ENCODE results near the gene FNDC5.
"Not testable (repeated sequence)": the region's sequence is repeated elsewhere in the genome, so short reads cannot be mapped to it uniquely, and the experiment has no call there.

The FNDC5 gene

DNA sequence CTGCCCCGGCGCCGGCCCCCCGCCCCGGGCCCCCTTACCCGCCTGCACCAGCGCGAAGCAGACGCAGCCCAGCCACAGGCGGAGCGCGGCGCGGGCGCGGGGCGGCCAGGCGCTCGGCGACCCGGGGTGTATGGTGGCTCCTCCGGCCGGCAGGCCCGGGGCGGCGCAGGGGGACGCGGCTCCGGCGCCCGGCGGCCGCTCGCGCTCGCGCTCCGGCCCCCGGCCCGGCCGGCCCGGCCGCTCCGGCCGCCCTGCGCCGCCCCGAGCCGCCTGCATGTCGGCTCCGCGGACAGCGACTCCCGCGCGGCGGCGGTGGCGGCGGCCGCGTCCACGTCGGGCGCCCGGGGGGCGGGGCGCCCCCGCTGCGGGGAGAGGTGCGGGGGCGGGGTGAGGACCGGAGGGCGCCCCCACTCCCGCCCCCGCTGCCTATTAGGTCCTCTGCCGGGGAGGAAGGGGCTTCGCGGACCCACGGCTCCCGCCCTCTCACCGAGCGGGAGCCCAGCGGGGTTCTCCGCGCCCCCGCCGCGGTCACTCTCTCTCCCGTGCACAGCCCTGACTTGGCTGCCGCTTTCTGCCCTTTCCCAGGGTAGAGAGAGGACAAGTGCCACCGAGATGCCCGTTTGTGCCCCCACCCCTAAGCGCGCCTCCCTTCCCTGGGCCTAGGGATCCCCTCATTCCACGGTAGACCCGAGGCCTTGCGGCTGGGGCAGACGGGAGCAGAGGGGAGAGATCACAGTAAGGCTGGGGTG, at the start of gene FNDC5:
Gene FNDC5 (minus strand): TSS at position 298 of the 749 bp plus-strand sequence.
- DNase-seq, result no peak

GRCh38 chr1:32919811-32920733, 49.4 kb upstream of the FNDC5 start:
- no peak for DNase-seq

GRCh38 chr1:32918179-32918578, 47.5 kb upstream of the FNDC5 start:
- no peak for DNase-seq

DNA sequence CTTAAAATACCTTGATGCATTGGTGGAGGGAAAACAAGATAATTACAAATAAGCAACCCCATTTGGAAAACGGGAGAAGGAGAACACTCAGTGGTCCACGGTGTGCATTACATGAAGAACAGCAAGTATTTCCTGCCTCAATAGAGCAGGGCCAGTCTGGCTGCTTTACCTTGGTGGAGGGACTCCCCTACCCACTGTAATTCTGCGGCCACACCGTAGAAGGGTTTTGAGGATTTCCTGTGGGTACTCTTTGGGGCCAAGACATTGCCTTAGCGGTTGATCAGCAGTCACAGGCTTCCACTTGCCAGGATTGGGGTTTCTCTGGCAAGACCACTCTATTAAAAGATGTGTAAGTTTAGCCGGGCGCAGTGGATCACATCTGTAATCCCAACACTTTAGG, 46.8 kb upstream of the FNDC5 start:
- DNase-seq, result no peak

DNA sequence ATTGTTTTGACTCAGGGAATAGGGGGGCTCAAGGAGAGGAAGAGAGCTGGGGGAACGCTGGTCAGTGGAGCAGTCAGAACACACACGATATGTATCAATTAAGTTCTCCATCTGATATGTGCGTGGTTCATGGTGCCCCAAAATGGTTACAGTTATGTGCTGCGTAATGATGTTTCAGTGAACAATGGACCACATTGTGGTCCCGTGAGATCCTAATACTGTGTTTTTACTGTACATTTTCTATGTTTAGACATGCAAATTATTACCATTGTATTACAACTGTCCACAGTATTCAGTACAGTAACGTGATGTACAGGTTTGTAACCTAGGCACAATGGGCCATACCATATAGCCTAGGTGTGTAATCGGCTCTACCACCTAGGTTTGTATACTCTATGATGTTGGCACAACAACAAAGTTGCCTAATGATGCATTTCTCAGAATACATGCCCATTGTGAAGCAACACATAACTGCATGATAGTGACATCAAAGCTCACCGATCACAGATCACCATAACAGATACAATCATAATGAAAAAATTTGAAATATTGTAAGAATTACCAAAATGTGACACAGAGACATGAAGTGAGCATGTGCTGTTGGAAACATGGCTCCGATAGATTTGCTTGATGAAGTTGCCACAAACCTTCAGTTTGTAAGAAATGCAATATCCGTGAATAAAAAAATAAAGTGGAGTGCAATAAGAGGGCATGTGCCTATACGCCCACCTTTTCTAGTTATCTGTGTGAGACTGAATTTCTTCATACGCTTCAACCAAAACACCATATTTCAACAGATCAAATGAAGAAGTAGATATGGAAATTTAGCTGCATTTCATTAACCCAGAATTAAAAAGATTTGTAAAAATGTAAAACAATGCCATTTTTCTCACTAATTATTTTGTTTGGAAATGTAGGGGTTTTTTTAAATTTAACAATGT, 45.3 kb upstream of the FNDC5 start:
- DNase-seq, result no peak

DNA sequence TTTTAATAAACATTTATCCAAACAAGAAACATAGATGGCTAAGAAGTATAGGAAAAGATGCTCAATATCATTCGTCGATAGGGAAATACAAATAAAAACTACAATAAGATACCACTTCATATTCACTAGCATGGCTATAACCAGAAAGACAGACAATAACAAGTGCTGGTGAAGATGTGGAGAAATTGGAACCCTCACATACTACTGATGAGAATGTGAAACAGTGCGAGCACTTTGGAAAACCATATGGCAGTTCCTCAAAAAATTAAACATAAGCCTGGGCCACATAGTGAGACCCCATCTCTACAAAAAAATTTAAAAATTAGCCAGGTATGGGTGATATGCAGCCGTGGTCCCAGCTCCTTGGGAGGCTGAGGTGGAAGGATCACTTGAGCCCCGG, 39.6 kb upstream of the FNDC5 start:
- DNase-seq, result no peak

- DNase-seq, result no peak
Measured at GRCh38 chr1:32907435-32907834, 36.7 kb upstream of the FNDC5 start.

GRCh38 chr1:32906654-32907053, 35.9 kb upstream of the FNDC5 start:
- no peak for DNase-seq

GRCh38 chr1:32905588-32905987, 34.9 kb upstream of the FNDC5 start:
- DNase-seq, result not testable (repeated sequence)

GRCh38 chr1:32904797-32905196, 34.1 kb upstream of the FNDC5 start:
- no peak for DNase-seq

DNA sequence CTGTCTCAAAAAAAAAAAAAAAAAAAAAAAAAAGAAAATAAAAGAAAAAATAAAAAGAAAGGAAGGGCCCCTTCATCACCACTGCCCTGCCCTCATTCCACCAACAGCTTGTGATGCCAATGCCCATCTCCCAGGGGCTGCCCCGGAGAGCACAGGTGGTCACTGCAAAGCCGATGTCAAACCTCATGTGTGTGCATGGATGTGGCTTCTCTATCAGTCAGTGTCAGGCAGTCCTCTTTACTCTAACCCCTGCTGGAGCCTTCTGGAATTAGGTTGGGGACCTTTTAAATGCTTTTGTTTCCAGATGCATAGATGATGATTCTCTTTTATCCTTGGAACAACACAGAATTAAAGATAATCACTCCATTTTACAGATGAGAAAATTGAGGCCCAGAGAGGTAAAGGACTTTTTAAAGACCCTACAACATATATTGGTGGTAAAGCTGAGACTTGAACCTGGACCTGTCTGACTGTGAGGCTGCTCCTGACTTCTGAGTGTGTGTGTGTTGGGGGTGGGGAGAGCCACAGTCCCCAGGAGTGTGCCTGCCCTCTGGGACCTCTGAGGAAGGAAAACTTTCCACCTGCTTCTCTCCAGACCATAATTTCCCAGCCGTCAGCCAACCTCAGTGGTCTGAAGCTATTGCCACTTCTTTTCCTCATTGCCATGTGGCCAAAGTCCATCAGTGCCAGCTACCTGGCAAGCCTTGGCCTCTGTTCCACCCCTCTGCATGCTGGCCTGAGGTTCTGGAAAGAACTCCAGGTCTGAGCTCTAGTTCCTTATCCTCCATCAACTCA, 33.5 kb upstream of the FNDC5 start:
- no peak for DNase-seq

DNA sequence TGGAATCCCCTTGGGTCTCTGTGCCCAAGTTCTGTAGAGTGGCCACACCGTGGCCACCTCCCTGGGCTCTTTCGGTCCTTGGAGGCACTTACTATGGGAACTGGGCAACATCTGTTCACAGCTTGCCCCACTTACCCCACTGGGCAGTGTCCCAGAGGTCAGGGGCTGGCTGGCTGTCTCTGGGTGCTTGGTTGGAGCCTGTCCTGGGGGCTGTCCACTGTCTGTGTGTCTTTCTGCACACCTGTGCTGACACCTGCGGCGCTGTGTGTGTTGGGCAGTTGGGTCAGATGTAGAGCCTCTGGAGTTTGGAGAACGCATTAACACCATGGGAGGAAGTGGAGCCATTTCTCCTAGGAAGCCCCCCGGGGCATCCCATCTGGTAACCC, 31.8 kb upstream of the FNDC5 start:
- DNase-seq, result no peak

- DNase-seq, result no peak
Measured at GRCh38 chr1:32901823-32902534, 31.3 kb upstream of the FNDC5 start.

DNA sequence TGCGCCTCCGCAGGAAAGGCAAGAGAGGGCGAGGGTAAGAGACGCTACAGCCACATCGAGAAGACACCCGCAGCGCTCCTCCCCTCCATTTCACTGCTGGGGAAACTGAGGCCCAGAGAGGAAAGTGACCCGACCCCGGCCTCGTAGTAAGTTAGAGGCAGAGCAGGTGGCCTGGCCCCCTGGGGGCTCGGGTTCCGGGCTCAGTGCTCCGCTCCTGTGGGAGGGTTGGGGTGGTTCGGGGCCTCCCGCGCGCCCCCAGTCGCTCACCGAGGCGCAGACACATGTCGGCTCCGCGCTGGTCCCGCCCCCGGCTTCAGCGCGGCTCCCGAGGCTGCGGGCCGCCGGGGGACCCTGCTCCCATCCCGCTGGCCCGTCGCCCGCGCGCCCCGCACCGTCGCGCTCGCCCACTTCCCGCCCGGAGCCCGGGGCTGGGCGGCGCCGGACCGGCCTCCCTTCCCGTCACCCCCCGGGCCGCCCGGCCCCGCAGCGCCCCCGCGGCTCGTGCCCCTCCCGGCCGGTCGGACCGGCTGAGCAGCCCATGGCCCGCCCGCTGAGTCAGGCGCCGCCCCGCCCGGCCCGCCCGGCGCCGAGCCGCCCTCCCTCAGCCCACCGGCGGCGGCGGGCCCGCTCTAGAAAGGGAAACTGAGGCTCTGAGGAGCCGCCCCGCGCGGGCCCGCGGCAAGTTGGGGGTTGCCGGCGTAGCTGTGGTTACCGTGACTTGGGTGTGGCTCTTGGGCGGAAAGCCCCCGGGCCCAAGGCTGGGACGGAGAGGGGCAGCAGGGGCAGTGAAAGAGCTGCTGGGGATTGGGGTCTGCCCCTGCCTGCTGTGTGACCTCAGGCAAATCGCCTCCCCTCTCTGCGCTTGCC, 30.5 kb upstream of the FNDC5 start, which contains the start of gene TMEM54:
Gene TMEM54 (minus strand): TSS at position 434 of the 867 bp plus-strand sequence. CDS start 151 bp downstream, at position 283.
- DNase-seq, result no peak

DNA sequence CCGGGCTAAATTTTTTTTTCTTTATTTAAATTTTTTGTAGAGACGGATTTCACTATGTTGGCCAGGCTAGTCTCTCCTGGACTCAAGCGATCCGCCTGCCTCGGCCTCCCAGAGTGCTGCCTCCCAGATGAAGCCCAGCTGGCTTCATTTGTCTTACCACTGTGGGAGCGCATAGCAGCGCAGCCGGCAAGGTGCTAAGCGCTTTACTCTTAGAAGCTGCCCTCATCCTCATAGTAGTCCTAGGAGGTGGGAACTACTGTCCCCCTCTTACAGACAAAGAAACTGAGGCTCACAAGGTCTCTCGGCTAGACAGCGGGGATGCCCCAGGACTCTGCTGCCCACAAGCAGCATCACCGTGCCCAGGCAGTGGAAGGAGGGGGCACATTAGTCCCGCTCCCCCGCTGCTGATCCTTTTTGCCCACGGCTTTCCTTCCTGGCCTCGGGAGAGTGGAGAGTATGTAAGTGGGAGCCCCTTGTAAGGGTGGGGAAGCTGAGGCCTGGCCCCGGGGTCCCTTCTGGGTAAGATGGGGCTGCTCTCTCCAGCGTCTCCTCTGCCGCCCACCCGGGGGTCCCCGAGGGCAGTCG, 29.8 kb upstream of the FNDC5 start:
- DNase-seq, result no peak

DNA sequence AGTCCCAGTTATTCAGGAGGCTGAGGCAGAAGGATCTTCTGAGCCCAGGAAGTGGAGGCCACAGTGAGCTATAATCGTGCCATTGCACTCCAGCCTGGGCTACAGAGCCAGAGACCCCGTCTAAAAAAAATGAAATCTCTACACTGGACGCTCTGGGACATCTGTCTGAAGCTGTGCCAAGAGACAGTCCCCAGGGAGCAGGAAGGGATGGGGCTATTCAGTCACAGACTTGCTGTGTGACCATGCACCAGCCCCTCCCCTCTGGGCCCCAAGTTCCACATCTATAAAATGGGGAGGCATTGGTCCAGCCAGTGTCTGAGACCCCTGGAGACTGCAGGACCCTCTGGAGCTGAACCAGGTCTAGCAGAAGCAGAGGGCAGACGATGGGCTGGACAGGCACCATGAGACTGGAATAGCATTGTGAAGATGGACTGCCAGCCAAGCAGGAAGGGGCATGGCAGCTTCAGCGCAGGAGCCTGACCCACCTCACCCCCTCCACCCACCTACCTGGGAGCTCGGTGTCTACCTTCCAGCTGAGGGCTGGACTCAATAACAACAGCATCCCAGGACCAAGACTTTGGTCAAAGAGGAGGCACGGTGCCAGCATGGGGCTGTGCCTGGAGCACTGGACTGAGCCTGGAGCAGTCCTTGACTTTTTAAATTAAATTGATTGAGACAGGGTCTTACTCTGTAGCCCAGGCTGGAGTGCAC, 29.0 kb upstream of the FNDC5 start:
- no peak for DNase-seq

DNA sequence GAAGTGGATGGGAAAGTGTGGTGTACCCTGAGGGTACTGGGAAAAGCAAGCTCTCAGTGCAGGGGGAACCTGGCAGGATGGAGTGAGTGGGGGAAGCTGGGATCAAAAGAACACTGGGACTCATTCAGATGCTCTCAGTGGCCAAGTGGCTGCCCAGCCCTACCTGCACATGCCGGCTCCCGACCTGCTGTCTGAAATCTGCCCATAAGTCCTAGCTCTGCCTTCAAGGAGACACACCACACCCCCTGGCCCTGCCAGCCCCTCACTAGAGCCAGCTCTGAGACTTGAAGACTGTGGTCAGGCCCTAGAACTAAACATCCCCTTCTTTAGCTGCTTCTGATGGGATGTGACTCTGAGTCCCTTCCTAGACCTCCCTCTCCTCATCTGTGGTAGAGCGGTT, 28.2 kb upstream of the FNDC5 start:
- no peak for DNase-seq

DNA sequence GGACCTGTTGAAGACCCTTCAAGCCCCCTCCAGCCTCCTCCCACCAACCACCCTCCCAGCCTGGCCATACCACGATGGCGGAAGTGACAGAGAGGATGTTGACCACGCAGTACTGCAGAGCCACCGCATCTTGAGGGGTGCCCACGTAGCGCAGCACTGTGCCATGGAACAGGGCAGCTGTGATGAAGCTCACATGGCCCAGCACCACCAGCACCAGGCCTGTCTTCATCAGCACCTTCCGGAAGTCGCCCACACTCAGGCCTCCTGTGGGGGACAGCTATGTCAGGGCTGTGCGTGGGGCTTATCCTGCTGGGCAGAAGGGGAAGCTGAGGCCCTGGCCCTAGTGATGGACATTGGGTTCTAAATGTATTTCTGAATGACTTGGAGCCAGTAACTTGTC, 27.3 kb upstream of the FNDC5 start:
- no peak for DNase-seq
